HG02678 (cell line): ENCODE measurements around the gene GID8.

Source experiments
- ATAC-seq: cut with Tn5 transposase; IDR thresholded peaks from one replicate; pipeline ENCODE4 v1.9.1; 2021; ENCODE audit warnings: mild to moderate bottlenecking, moderate library complexity; ENCODE audit not compliant: unreplicated experiment

GID8 gene

GRCh38 chr20:62980970-62981369 lies 43.0 kb downstream of the GID8 start:
- no peak for ATAC-seq

DNA sequence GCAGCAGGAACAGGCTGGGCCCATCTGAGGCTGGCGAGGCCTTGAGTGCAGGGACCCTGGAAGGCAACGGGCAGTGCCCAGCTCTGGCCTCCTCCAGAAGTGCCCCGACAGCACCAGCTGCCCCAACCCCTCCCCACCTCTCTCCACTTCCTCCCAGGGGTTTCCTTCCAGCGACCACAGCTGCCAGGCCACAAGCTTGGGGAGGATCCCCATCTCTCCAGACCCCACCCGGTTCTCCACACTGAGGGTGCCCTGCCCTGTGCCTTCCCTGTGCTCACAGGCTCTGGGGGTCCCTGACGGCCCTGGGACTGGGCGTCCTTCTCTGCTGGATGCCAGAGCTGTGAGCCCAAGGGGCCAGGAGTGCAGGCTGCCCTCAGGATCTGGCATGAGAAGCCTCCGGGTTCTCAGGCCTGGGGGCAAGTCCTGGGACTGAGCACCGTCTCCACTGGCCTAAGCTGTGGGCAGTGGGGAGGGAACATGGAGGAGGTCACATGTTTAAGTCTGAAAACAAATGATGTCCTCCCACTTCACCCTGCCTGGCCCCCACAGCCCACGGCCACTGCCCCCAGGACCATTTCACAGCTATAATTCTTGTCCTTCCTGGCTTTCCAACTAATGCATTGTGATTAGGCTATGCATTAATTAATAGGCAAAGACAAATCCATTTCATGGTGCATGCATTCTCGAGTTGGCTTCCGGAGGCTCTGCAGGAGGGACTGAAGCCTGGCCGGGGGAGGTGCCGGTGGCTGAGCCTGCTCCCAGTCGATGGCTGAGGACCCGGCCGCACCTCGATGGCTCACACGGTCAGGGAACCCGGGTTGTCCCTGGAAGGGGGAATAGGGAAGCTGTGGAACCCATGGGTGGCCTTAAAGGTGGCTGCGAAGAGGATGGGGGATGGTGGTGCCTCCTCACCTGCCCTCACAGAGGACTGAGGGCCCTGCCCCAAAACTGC lies 44.5 kb downstream of the GID8 start:
- no peak for ATAC-seq

DNA sequence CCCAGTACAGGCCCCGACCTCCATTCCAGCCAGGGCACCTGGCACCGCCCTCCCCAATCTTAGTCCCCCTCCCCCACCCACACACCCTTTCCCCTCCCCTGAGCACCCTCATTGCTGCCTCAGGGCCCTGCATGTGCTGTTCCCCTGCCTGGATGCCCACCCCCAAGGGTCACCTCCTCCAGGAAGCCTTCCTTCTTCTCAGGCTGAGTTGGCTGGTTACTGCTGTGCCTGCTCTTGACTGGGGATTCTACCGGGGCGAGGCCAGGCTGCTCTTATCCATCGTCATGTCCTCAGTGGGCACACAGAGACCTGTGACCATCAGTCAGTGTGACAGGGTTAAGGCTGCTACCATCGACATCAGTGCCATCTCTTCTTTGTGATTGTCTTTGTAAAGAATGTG lies 45.3 kb downstream of the GID8 start:
- ATAC-seq: no peak

DNA sequence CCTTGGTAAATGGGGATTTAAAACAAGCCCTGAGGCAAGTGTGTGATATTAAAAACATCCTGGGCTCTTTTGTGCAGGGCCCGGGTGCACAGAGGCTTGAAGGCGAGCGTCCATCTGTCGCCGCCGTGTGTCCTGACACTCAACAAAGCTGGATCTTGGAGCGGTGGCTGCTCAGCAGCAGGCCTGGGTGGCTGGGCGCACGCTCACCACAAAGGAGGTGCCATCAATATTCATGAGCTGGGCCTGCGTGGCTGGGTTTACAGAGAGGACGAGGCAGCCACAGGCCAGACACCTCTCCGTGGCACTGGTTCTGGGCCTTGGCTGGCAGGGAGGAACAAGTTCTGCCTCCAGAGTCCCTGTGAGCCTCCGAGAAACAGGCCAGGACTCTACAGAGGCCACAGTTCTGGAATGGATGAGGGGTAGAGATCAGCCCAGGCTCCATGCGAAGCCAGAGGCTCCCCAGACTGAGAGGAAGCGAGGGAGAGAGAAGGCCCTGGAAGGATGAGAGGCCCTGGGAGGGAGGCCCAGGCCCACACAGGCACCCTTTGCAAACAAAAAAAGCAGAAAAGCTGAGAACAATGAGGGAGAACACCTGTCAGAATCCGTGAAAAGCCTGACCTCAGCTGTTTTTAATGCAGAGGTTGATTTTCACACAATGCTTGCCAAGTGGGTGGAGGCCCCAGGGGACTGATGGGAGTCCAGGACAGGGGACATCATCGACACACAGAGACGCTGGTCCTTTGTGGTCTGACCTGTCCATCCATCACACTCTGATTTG lies 46.9 kb downstream of the GID8 start:
- no peak for ATAC-seq

GRCh38 chr20:62985444-62985778 lies 47.5 kb downstream of the GID8 start:
- no peak for ATAC-seq

DNA sequence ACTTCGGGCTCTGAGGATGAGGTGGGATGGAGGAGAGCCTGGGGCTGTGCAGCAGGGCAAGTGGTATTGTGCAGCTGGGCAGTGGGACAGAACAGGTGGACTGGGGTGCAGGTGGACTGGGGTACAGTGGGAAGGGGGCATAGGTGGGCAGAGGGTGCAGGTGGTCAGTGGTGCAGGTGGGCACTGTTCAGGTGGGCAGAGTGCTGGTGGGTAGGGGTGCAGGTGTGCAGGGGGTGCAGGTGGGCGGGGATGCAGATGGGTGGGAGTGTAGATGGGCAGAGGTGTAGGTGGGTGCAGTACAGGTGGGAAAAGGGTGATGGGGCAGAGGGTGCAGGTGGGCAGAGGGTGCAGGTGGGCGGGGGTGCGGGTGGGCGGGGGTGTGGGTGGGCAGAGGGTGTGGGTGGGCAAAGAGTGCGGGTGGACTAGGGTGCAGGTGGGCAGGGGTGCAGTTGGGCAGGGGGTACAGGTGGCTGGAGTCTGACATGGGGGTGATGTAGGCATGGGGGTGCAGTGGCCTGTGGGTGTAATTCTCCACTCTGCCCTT lies 48.4 kb downstream of the GID8 start:
- ATAC-seq: no peak

- no peak for ATAC-seq
Measured at GRCh38 chr20:62987114-62987513, 49.2 kb downstream of the GID8 start.

- ATAC-seq: no peak
Measured at GRCh38 chr20:62989201-62989601, 51.3 kb downstream of the GID8 start.

DNA sequence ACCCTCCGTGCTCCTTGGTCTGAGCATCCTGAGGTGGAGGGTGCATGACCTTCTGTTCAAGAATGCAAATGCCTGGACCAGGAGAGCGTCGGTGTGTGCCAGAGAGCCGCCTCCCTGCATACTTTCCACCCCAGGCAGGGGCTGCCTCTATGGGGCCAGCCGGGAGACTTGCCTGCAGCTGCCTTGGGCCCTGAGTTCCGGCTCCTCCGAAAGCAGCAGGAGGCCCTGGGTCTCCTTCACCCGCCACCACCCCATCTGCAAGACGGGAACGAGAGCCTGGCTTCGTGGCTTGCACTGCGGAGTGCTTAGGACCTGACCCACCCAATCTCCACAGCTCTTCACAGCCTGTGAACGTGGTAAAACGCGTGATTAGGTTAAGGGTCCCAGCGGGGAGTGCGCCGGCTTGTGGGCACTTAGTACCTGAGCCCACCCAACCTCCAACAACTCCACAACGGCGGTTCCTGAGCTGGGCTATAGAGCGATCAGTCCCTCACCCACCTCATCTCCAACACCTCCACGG lies 52.4 kb downstream of the GID8 start:
- no peak for ATAC-seq

DNA sequence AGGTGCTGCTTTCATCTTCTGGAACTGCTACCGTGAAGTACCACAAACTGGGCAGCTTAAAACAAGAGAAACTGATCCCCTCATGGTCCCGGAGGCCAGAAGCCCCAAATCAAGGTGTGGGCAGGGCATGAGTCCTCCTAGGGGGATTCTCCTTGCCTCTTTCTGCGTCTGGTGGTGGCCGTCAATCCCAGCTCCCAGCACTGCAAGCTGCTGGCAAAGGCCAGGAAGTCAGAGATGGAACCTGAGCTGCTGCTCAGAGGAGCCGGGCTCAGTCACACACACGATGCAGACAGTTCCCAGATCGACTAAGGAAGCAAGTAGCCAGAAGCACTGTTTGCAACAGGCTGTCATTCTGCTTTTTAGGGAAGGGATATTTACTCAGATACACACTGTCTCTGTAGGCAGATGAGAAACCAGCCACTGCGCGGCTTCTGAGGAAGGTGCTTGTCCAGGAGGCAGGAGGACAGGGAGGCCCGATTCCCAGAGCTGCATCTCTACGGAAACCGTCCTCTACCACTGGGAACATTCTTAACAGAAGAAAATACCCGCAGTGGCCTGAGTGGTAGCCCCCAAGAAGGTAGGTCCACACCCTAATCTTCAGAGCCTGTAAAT lies 53.4 kb downstream of the GID8 start:
- ATAC-seq: no peak

GRCh38 chr20:62991863-62992262 lies 53.9 kb downstream of the GID8 start:
- no peak for ATAC-seq

DNA sequence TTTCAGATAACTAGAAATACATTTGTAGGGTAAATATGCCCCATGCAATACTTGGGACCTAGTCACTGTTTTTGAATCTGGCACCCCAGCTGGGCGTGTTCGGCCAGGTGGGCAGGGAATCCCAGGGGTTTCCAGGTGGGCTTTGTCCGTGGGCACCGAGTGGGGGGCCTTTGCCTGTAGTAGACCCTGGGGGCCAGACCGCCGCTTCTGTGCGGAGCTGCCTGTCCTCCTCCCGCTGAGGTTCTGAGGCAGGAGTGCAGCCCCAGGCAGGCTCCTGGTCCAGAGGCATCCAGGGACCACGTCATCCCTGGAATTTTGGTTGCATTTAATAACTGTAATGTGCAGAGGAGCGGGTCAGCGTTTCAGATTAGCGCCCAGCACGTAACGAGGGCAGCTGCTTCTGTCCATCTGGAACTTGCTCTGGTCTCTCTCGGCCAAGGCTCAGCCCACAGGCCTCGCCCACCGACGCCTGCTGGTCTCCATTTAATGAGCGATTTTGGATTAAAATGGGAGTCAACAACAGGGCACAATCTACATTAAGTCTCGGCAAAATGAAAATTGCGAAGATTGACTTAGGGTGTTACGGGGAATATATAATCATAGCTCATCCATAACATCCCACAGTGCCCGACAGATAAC lies 56.0 kb downstream of the GID8 start:
- no peak for ATAC-seq

- ATAC-seq: no peak
Measured at GRCh38 chr20:62994869-62995281, 56.9 kb downstream of the GID8 start.

DNA sequence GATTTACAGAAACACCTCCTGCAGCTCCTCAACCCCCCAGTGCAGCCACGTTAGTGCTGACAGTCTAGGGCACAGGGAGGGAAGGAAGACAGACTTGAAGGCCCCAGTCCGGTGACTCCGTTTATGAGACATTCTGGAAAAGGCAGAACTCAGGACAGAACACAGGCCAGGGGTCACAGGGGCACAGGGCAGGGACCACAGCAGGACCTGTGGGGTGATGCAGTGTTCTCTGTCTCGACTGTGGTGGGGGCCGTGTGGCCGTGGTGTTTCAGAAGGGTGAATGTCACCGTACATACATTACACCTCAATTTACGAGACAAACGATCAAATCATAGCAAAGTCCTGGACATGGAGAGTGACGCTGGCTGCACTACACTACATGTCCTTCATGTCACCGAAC lies 57.5 kb downstream of the GID8 start:
- ATAC-seq: no peak

DNA sequence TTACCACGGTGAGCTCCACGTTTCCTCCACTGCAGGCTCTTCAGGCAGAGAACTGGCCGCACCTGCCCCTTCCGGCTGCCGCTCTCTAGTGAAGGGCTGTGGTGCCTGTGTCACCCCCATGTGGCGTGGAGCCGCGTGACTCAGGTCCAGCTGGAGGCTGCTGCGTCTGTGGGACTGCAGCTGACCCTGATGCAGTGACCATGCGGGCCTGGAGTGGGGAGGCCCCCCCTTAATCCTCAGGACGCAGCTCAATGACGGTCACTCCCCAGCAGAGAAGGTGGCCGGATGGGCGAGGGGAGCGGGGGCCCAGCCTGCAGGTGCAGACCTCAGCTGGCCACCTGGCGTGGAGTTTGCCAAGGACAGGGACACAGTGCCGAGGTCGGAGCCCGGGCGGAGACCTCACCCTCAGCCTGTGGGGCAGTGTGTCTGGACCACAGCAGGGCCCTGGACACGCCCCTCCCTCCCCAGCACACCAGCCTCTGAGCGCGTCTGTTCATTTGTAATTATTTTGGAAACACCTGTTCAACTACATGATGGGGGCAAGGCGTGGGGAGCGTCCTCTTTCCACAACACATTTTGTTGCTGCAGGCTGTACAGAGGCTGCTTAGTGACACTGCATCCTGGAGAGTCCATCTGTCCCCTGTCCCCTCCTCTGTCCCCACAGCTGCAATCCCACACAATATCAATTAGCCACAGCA lies 58.1 kb downstream of the GID8 start:
- no peak for ATAC-seq

DNA sequence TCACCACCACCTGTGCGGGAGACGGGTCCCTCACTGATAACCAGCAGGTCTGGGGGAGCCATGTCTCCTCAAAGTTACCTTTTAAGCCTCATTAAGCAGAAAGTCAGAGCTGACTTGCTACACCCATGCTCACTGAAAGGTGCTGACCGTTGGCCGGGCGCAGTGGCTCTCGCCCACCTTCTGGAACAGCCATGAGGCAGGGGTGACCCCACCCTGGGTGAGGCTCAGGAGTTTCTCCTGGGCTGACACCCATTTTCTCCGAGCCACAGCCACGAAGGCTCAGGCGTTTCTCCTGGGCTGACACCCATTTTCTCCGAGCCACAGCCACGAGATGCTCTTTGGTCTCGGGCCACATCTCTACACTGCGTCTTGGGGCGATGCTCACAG lies 58.6 kb downstream of the GID8 start:
- no peak for ATAC-seq

- ATAC-seq: no peak
Measured at GRCh38 chr20:62997417-62998035, 59.6 kb downstream of the GID8 start.
